ENCODE data around the gene RNF208. TPM values are rescaled to one million over a fixed set of nuclear protein-coding genes. Genes with fewer than 3 reads are reported as not detected.
A peak's percentile ranks its signal among the peaks of the same experiment; 100 is the strongest.

Gene RNF208
- total and polyA plus RNA-seq, 9 of the 15 experiments (the other 6 are each of a cell fraction or from before 2014, with no cell fraction given) = 0.15 to 6.9 (median 0.50) TPM; not detected in 2

DNA sequence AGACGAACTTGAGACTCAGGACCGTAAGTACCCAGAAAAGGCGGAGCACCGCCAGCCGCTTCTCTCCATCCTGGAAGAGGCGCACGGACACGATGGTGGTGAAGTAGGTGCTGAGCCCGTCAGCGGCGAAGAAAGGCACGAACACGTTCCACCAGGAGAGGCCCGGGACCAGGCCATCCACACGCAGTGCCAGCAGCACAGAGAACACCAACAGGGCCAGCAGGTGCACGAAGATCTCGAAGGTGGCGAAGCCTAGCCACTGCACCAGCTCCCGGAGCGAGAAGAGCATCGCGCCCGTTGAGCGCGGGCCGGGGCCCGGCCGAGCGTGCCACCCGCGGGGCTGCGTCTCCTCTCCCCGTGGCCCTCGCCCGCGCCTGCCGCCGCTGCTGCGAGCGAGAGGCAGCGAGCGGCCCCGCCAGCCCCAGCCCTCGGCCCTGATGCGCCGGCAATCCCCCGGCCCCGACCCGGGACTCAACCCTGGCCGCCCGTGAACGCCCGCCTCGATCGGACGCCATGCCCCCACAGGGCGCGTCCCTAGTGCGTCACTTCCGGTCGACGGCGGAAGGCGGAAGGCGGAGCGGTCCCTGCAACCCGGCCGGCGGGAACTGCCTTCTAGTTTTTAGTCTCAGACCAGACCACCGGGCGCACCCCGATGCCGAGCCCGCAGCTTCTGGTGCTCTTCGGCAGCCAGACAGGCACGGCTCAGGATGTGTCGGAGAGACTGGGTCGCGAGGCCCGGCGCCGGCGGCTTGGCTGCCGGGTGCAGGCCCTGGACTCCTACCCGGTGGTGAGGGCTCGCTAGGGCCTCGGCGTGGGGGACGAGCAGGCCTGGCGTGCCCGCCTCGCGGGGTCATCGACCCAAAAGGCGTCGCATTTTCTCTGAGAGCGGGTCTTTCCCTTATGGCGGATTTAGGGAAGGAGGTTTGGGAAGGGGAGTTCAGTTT, 16.6 kb downstream of the RNF208 start, which contains the start of the genes NDOR1 and TMEM203 (continued):
- TF ChIP-seq, protein P1, sequence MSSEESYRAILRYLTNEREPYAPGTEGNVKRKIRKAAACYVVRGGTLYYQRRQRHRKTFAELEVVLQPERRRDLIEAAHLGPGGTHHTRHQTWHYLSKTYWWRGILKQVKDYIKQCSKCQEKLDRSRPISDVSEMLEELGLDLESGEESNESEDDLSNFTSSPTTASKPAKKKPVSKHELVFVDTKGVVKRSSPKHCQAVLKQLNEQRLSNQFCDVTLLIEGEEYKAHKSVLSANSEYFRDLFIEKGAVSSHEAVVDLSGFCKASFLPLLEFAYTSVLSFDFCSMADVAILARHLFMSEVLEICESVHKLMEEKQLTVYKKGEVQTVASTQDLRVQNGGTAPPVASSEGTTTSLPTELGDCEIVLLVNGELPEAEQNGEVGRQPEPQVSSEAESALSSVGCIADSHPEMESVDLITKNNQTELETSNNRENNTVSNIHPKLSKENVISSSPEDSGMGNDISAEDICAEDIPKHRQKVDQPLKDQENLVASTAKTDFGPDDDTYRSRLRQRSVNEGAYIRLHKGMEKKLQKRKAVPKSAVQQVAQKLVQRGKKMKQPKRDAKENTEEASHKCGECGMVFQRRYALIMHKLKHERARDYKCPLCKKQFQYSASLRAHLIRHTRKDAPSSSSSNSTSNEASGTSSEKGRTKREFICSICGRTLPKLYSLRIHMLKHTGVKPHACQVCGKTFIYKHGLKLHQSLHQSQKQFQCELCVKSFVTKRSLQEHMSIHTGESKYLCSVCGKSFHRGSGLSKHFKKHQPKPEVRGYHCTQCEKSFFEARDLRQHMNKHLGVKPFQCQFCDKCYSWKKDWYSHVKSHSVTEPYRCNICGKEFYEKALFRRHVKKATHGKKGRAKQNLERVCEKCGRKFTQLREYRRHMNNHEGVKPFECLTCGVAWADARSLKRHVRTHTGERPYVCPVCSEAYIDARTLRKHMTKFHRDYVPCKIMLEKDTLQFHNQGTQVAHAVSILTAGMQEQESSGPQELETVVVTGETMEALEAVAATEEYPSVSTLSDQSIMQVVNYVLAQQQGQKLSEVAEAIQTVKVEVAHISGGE (CRISPR knock-in tag; IDR thresholded peaks at IDR 0.05) = peak; percentile 82 to 95 (median 91); a peak in 5 of 6 replicates
- peak; percentile 86 for TF ChIP-seq HCFC1 (IDR thresholded peaks at IDR 0.05; ENCODE audit: low read depth, low read length)
- TF ChIP-seq, protein P2, sequence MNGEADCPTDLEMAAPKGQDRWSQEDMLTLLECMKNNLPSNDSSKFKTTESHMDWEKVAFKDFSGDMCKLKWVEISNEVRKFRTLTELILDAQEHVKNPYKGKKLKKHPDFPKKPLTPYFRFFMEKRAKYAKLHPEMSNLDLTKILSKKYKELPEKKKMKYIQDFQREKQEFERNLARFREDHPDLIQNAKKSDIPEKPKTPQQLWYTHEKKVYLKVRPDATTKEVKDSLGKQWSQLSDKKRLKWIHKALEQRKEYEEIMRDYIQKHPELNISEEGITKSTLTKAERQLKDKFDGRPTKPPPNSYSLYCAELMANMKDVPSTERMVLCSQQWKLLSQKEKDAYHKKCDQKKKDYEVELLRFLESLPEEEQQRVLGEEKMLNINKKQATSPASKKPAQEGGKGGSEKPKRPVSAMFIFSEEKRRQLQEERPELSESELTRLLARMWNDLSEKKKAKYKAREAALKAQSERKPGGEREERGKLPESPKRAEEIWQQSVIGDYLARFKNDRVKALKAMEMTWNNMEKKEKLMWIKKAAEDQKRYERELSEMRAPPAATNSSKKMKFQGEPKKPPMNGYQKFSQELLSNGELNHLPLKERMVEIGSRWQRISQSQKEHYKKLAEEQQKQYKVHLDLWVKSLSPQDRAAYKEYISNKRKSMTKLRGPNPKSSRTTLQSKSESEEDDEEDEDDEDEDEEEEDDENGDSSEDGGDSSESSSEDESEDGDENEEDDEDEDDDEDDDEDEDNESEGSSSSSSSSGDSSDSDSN (IDR thresholded peaks at IDR 0.05; ENCODE audit: borderline replicate concordance in 1 of 2, low read depth in 2 of 2, low read length in 2 of 2) = 0 out of 4 replicates have a peak, but pooled peaks have one; percentile 29 to 39
- 0 out of 2 replicates have a peak, but pooled peaks have one; percentile 11 for TF ChIP-seq STAG1 (CRISPR knock-in tag; IDR thresholded peaks at IDR 0.05; ENCODE audit: borderline replicate concordance)
- TF ChIP-seq RBM34 (IDR thresholded peaks at IDR 0.05; ENCODE audit: borderline replicate concordance, insufficient read depth, low read length) = no peak
- TF ChIP-seq, protein P3, sequence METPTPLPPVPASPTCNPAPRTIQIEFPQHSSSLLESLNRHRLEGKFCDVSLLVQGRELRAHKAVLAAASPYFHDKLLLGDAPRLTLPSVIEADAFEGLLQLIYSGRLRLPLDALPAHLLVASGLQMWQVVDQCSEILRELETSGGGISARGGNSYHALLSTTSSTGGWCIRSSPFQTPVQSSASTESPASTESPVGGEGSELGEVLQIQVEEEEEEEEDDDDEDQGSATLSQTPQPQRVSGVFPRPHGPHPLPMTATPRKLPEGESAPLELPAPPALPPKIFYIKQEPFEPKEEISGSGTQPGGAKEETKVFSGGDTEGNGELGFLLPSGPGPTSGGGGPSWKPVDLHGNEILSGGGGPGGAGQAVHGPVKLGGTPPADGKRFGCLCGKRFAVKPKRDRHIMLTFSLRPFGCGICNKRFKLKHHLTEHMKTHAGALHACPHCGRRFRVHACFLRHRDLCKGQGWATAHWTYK (CRISPR knock-in tag; IDR thresholded peaks at IDR 0.05) = 0 out of 2 replicates have a peak, but pooled peaks have one; percentile 31
- no peak for TF ChIP-seq ZFP1 (CRISPR knock-in tag; IDR thresholded peaks at IDR 0.05)
- TF ChIP-seq ELF1 (tag; IDR thresholded peaks at IDR 0.05) = peak; percentile 96
- peak; percentile 94 for TF ChIP-seq RBFOX2 (IDR thresholded peaks at IDR 0.05; ENCODE audit: low read depth, low read length)
- TF ChIP-seq, protein P4, sequence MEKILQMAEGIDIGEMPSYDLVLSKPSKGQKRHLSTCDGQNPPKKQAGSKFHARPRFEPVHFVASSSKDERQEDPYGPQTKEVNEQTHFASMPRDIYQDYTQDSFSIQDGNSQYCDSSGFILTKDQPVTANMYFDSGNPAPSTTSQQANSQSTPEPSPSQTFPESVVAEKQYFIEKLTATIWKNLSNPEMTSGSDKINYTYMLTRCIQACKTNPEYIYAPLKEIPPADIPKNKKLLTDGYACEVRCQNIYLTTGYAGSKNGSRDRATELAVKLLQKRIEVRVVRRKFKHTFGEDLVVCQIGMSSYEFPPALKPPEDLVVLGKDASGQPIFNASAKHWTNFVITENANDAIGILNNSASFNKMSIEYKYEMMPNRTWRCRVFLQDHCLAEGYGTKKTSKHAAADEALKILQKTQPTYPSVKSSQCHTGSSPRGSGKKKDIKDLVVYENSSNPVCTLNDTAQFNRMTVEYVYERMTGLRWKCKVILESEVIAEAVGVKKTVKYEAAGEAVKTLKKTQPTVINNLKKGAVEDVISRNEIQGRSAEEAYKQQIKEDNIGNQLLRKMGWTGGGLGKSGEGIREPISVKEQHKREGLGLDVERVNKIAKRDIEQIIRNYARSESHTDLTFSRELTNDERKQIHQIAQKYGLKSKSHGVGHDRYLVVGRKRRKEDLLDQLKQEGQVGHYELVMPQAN (IDR thresholded peaks at IDR 0.05; ENCODE audit: borderline replicate concordance) = peak; percentile 89
- TF ChIP-seq ETV5 (CRISPR knock-in tag; IDR thresholded peaks at IDR 0.05; ENCODE audit: low read depth) = peak; percentile 75; the same call in 1 of the 2 replicates
- TF ChIP-seq, protein P5, sequence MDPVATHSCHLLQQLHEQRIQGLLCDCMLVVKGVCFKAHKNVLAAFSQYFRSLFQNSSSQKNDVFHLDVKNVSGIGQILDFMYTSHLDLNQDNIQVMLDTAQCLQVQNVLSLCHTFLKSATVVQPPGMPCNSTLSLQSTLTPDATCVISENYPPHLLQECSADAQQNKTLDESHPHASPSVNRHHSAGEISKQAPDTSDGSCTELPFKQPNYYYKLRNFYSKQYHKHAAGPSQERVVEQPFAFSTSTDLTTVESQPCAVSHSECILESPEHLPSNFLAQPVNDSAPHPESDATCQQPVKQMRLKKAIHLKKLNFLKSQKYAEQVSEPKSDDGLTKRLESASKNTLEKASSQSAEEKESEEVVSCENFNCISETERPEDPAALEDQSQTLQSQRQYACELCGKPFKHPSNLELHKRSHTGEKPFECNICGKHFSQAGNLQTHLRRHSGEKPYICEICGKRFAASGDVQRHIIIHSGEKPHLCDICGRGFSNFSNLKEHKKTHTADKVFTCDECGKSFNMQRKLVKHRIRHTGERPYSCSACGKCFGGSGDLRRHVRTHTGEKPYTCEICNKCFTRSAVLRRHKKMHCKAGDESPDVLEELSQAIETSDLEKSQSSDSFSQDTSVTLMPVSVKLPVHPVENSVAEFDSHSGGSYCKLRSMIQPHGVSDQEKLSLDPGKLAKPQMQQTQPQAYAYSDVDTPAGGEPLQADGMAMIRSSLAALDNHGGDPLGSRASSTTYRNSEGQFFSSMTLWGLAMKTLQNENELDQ (CRISPR knock-in tag; IDR thresholded peaks at IDR 0.05; ENCODE audit: borderline replicate concordance) = peak; percentile 34; the same call in 1 of the 2 replicates

Measured in K562 (cell line).